HL-60 (cell line): ENCODE data around the gene PDE1C.

Experiments
- CTCF ChIP-seq: IDR thresholded peaks from one replicate; pipeline ENCODE4 v1.5.1; 2011; ENCODE audit warnings: low read length, control low read depth, inconsistent platforms; ENCODE audit not compliant: insufficient read depth
- POLR2AphosphoS5 ChIP-seq: IDR thresholded peaks from 2 replicates; pipeline ENCODE4 v1.6.1; 2012; ENCODE audit warnings: low read depth

GRCh38 chr7:31991846-31992245, 78.4 kb downstream of the PDE1C start:
- TF ChIP-seq CTCF, result no peak
- TF ChIP-seq POLR2AphosphoS5, result no peak
